AG04449 (cell line): Measurements from ENCODE around the gene WHAMM.

ENCODE experiments used
- CTCF ChIA-PET: fragments of 350-600 bp; formaldehyde crosslinking; extraction: SDS; loops from one replicate; lab custom pipeline; 2021; ENCODE audit warnings: antibody characterized with exemption; lab: Yijun Ruan, JAX
- POLR2A ChIA-PET: fragments of 400-600, 350-600 bp; formaldehyde crosslinking; extraction: SDS; loops from one replicate; lab custom pipeline; 2020; ENCODE audit warnings: antibody characterized with exemption, inconsistent platforms; lab: Yijun Ruan, JAX
- DNase-seq: peaks from one replicate; pipeline ENCODE4 v3.0.0-alpha.2; 2010; ENCODE audit warnings: low read depth, low spot score
- H3K4me3 ChIP-seq: 2 replicates; pipeline ENCODE4 v1.5.1; 2011; ENCODE audit warnings: low read depth, mild to moderate bottlenecking, control low read depth, low read length
- CTCF ChIP-seq: IDR thresholded peaks from one replicate; pipeline ENCODE4 v1.5.1; 2011; ENCODE audit warnings: mild to moderate bottlenecking, moderate library complexity, low read length, control low read depth, inconsistent platforms; ENCODE audit not compliant: insufficient read depth; ENCODE audit errors: missing control alignments

WHAMM gene

GRCh38 chr15:82807920-82808633 is 1.4 kb upstream of the WHAMM start:
- DNase-seq: no peak

GRCh38 chr15:82808634-82809041 is 790 bp upstream of the WHAMM start:
- DNase-seq: no peak
- ChIA-PET CTCF (interaction anchor here (1.3 kb wide), 2 partner anchors 269 to 278 kb away, joined by 3 read pairs; no protein-coding TSS in a partner anchor), POLR2A (no interaction called here)
- no peak overlapping the region for H3K4me3 ChIP-seq
- TF ChIP-seq CTCF: no peak

More at GRCh38 chr15:82807920-82808633, 1.4 kb upstream of the WHAMM start:
- no peak for TF ChIP-seq CTCF
- no peak overlapping the region for H3K4me3 ChIP-seq
- POLR2A ChIA-PET: no interaction called here
- CTCF ChIA-PET: interaction anchor here (1.3 kb wide), 2 partner anchors 269 to 277 kb away, joined by 3 read pairs; no protein-coding TSS in a partner anchor

GRCh38 chr15:82810061-82810889 is 847 bp downstream of the WHAMM start:
- no peak for TF ChIP-seq CTCF
- no peak for DNase-seq
- H3K4me3 ChIP-seq: peak overlapping the region; percentile 84
- CTCF ChIA-PET: interaction anchor here (0.6 to 2.9 kb wide), 5 partner anchors 24 to 269 kb away, joined by 3 to 10 read pairs (median 3); no protein-coding TSS in a partner anchor
- POLR2A ChIA-PET: interaction anchor here (1.7 kb wide), 1 partner anchor 270 kb away, joined by 7 read pairs; the partner anchor contains the start of gene RPS17

- CTCF ChIA-PET: interaction anchor here (0.6 to 2.9 kb wide), 4 partner anchors 26 to 269 kb away, joined by 3 to 10 read pairs (median 4); no protein-coding TSS in a partner anchor
- POLR2A ChIA-PET: interaction anchor here (1.7 kb wide), 1 partner anchor 271 kb away, joined by 7 read pairs; the partner anchor contains the start of gene RPS17
Measured at GRCh38 chr15:82810890-82811426, 1.5 kb downstream of the WHAMM start.

GRCh38 chr15:82812994-82813393 is 3.6 kb downstream of the WHAMM start:
- no peak for DNase-seq
- ChIA-PET CTCF (no interaction called here), POLR2A (no interaction called here)
- TF ChIP-seq CTCF: no peak
- H3K4me3 ChIP-seq: no peak overlapping the region

More at GRCh38 chr15:82810890-82811426, 1.5 kb downstream of the WHAMM start:
- no peak for DNase-seq
- TF ChIP-seq CTCF: no peak
- peak overlapping the region; percentile 84 for H3K4me3 ChIP-seq
